Measurements from ENCODE around the gene ATXN7L1.

Gene ATXN7L1

DNA sequence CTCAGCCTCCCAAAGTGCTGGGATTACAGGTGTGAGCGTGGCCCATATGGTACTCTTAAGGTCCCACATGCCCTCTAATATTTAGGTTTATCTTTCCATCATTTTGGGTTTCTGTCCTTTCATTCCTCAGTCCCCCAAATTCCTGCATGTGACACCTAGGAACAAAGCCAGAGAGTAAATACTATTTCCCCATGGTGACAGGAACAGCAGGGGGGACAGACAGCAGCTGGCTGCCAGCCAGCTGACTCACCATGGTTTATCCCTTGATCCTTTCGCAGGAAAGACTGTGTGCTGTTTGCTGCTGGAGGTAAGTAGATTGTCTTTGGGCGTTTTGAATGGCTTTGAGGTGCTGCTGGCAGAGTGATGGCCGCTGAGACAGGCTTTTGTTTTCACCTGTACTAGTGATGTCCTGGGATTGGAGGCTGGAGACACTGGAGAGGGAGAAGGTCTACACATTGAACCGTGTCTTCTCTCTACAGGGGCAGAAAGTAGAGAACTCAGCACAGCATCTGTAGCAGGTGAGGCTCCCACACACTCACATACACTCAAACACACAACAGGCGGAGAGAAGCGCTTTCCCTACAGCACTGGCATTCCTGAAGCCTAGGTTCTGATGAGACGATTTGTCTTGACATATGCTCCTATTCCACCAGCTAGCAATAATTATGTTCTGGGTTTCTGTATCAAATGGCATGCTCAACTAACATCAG, 211.4 kb downstream of the ATXN7L1 start:
- peak; percentile 41 for DNase-seq

DNA sequence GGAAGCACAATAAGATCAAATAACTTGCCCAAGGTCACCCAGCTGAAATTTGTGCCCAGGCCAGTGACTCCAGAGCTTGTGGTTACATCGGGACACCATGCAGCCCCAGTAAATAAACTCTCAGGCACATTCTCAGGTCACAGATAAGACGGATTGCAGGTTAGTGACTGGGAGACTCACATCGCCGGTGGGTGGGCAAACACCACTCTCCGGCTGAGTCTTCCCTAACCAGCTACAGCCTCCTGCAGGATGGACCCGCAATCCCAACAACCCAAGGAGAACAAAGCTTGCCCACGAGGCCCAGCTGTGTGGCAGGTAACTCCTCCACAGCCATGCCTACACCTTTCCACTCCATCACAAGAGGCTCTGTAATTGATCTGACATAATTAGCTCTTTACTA, 213.4 kb downstream of the ATXN7L1 start:
- no peak for DNase-seq

DNA sequence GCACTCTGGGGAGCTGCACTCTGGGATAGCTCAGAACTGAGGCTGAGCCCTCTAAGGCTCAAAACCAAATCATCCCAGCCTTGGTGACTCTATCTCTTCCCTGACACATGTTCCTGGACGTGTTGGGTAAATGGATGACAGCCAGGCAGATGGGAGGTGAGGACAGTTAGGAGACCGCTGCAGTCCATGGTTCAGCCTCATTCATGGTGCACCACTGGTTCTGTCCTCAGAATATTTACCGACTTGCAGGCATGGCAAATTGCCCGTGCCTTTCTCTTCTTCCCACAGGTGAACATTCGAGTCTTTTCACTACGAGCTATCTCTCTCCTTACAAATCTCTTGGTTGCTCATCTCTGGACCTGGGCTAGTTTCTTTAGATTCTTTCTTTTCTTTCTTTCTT, 214.8 kb downstream of the ATXN7L1 start:
- DNase-seq, result no peak

DNA sequence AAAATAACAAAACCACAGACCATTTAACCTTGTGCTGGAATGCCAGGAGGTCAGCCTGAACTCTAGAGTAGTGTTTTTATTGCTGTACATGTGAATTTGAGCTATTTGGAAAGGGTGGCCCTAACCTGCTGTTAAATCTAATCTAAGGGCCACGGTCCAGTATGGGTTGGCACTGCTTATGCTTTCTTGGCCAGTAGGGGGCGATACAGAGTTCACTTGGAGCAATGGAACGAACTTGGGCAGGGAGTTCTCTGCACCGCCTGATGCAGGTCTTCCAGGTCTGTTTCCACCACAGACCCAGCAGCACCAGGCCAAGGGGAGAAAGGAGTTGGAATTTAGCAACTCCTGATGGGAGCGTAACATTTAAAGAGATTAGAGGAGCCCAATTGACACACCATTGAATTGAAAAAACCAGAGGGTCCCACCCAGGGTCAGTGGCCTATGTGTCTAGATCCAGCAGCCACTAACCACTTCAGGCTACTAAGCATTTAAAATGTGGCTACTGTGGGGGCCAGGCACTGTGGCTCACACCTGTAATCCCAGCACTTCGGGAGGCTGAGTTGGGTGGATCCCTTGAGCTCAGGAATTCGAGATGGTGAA, 219.4 kb downstream of the ATXN7L1 start:
- DNase-seq, result peak; percentile 74

DNA sequence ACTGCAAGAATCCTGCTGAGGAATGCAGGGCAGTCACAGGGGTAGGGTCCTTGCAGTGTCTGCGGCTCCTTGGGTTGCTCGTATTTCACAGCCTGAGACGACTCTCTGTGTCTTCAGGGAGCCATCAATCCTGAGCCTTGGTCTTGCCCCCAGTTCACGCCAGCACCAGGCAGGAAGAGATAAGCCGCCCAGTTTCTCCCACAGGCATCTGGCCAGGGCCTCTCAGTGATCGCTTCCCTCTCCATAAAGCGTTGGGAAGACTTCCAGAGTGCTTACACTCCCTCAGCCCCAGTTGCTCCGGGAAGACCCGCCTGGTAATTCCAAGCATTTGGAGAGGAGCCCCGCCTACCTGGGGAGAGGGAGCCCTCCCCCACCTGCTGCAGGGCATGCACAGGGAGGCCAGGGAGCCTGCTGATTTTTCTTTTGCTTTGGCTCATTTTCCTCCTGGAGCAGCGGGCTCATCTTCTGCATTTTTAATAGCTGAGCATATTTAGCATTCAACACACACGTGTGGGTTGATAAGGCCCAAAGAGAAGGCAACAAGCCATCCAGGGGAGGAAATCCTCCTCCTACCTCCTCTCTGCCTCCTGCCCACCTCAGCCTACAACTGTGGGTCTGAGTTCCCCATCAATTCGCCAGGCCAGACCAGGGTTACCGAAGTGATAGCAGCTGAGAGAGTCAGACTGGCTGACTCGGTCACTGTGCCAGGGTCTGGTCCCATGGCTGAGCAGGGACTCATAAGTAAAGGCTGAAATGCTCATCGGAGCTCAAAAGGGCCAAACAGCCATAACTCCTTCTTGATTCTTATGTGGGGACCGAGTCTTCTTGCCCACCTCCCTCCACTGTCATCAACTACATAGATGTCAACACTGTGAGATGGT, 220.7 kb downstream of the ATXN7L1 start:
- no peak for DNase-seq

DNA sequence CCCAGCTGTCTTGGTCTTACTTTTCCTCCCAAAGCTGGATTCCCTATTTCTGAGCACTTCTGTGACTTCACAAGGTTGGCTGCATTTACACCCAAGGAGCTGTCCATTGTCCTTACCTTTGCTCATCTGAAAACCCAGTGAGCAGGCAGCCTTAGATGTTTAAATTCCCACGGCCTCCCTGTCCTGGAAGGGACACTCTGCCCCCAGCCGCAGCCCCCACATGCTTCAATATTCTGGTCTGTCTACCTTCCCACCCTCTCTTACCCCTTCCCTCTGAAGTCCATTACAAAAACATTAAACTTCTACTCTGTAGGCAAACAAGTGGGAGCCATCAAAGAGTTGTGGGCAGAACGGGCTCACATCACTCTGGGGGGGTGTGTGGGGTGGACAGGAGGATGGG, 221.3 kb downstream of the ATXN7L1 start:
- peak; percentile 42 for DNase-seq

DNA sequence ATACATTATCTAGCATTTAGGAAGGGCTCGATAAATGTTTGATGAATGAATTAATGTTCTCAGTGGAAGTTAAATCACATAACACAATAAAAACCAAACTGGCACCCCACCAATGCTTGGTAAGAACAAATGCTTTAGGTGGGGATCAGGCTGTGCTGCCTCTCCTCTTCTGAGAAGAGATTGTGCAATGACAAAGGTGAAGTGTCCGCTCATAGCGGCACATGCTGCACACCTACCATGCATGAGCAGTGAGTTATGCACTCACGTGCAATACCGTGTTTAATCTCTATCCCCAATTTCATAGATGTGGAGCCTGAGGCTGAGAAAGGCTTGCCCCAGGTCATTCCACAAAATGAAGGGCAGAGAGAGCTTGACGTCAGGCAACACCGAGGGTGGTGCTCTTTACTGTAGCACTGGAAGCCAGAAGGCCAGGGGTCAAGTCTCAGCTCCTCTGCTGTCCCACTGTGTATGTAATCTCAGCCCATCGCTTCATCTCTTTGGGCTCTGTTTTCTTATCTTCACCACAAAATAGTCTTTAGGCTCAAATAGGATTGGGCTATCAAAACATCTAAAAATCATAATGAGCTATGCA, 222.2 kb downstream of the ATXN7L1 start:
- DNase-seq, result no peak

DNA sequence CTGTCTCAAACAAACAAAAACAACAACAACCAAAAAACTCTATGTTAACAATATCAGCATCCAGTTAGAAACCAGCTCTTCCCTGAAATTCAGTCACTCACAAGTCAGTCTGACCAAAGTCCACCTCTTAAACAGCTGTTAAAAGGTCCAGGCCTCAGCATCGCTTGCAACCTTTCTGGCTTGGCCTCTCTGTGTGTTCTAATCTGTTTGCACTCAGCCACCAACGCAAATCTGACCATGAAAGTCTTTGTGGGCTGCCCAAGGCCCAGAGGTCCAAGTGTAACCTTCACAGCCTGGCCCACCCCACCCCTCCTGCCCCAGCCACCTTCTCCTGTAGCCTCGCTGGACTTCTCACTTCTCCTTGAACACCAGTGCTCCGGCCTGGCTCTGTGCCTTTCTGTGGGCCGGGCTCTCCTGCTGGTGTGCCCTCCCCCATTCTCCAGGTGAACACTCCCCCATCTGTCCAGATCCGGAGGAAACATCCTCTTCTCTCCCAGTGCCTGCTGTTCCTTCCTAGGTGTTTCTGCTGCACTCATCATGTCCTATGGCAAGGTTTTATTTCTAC, 222.9 kb downstream of the ATXN7L1 start:
- no peak for DNase-seq

DNA sequence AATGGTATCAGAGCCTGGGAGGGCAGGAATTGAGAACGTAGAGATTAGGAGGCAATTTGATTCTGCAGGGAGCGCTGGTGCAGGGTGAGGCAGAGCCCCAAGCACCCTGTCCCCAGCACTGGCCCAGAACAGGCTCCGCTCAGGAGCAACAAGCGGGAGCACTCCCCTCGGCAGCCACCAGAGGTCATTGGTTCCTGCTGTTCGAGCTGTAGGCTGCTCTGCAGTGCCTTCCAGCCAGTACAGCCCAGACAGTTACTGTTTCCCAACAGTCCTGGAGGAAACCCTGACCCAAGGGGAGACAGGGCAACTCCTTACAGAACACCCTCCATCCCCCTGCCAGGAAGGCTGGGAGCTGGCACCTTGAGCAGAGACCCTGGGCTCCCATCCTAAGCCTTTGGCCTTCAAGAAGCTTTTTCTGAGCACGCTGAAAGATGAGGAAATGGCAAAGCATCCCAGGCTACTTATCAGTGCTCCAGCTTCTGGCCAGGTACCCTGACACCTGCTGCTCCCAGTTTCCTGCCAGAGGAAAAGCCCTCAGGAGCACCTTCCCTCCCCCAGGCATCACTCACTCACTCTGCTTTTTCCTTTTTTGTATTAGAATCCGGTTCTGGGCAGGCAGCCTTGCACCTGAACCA, 223.9 kb downstream of the ATXN7L1 start:
- peak; percentile 88 for DNase-seq

DNA sequence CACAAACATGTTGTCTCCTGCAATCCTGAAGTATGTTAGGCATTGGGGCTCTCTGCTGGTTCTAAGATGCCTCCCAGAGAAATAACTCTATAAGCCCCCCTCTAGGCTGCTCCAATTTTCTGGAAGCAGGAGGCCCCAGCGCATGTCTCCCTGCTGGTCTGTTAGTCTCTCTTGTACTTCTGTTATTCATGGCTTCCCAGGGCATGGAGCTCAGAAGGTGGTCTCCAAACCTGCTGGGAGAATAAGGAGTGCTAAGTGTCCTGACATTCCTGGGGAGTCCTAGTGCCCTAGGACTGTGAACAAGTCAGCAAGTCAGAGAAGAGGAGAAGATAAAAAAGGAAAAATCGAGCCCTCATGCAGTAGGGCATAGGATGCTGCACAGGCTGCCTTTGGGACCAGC, 224.6 kb downstream of the ATXN7L1 start:
- DNase-seq, result no peak

DNA sequence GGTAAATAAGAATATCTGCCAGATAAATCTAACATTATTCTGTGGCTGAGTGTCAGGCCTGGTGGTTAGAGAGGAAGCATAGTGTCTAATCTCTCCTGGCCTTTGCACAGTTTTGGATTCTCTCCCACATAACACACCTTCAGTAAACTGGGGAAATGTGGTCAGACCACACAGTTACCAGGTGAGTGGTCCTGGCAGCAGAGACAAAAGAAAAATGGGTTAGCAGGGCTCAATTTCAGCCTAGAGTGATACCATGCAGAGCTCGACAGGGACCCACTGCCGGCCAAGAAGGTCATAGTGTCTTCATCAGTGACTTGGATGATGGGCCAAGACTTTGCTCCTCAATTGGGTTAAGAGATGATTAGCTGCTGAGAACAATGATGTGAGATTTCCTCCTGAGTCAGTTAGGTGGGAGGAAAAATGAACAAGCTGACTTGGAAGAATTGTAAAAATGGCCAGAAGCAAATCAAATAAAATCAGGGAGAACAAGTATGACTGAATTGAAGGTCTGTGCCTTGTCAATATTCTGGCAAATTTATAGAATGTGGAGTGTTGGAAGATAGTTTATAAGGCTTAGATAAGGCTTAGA, 225.9 kb downstream of the ATXN7L1 start:
- DNase-seq, result no peak

DNA sequence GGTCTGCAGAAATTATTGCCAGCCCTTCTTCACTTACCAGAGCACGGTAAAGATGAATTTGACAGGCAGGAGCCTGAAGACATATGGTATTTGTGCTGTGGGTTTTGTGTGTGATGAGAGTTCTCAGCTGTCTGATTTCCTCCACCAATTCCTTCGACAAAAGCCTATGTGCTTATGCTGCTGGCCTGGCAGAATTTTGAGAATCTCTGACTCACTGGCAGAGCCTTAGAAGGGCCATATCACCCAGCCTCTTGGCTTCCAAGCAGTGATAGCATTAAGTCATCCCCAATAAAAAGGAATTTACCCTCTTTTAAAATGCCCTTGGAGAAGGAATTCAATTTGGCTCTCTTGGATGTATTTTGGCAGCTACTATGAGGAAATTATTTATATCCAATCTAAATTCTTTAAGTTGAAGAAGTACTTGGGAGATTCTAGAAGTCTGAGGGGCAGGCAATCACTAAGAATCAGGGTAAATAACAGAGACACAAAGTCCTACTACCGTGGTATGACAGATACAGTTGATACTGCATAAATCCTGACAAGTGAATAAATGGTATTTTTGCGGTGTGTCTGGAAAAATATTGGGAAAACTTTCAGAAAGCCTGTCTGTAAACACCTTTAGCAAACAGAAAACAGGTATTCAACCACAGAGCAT, 226.5 kb downstream of the ATXN7L1 start:
- DNase-seq, result peak; percentile 36

DNA sequence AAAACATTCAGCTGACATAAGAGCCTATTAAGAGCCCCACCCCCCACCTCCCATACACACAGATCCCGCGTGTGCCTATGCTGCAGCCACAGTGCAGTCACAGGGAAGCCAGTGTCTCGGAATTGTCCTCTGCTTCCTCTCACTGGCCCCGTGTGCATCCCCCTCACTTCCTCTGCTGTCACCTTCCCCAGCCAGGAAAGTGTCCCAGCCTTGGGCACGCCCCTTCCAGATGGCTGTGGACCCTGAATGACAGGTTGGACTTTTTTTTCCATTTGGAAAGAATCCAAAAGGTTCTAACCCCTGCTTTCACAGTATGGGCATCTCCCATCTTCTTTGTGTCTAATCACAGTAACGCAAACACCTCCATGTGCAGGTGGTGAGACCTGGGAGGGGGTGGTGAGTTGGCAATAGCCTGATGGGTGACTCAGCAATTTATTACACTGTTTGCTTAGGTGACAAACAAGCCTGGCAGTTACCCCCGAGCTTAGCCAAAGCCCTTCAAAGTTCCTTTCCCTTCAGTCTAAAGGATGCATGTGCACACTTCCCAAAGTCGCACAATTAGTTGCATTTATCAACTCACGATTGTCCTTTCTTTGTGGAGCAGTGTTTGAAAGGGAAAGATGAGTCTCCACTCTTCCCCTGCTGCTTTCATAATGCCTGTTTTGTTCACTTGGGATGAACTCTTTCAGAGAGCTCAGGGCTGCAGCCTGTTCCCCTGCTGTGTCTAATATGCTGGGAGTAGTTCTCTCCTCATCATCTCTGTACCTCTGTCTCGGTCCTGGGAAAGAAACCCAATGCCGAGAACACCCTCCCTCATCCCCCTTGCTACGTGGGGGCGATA, 227.6 kb downstream of the ATXN7L1 start:
- DNase-seq, result peak; percentile 87

DNA sequence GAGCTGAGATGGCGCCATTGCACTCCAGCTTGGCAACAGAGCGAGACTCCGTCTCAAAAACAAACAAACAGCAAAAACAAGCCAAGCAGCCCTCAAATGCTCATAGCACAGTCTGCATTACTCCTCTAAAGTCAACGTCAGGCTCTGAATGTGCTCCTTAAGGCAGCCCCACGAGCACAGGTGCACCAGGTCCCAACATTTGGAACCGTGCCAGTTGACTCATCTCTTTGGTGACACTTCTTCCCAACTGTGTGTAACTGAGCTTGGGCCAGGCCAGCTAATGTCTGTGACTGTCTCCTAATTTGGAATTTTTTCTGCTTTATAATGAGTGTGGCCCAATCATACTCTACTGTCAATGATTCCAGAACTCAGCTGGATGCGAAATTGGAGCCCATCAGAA, 228.8 kb downstream of the ATXN7L1 start:
- DNase-seq, result peak; percentile 99

DNA sequence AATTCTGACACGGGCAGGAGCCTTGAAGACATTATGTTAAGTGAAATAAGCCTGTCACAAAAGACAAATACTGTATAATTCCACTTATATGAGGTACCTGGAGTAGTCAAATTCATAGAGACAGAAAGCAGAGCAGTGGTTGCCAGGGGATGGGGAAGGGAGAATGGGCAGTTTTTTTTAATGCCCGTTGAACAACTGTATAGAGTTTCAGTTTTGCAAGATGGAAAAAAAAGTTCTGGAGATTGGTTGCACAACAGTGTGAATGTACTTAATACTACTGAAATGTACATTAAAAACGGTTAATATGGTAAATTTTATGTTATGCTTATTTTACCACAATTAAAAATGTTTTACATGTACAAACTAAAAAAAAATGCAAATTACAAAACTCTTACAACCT, 231.5 kb downstream of the ATXN7L1 start:
- DNase-seq, result peak; percentile 30

DNA sequence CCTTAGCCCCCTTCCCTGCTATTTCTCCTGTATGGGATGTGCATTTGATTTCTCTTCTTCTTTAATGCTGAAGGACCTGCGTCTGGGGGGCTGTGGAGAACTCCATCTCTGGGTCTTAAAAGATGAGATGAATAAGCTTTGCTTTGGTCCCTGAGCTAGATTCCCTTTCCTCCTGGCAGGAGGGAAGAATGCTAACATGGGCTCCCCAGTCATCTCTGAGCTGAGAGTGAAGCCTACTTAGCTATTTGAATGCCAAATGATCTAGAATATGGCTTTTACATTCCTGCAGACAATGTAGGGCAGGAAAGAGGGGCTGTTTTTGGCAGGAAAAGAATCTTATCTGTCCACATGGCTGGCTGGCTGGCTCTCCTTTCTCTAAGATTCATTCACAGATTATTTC, 232.5 kb downstream of the ATXN7L1 start:
- no peak for DNase-seq

DNA sequence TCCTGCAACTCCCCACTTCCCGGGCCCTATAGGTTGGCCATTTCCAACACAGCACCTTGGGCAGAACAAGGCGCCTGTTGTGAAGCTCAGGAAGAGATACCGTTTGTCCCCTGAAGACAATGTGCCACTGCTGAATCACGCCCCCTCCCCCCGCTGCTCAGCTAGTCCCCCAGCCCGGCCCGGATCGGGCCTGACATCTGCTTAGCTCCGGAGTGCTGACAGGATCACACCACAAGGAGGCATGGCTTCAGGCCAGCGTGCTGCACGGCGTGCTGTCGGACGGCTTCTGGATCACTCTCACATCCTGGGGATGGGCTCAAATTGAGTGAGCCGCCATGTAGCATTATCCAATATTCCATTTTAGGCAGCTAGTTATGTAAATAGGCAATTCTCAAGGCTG, 233.0 kb downstream of the ATXN7L1 start:
- DNase-seq, result no peak

DNA sequence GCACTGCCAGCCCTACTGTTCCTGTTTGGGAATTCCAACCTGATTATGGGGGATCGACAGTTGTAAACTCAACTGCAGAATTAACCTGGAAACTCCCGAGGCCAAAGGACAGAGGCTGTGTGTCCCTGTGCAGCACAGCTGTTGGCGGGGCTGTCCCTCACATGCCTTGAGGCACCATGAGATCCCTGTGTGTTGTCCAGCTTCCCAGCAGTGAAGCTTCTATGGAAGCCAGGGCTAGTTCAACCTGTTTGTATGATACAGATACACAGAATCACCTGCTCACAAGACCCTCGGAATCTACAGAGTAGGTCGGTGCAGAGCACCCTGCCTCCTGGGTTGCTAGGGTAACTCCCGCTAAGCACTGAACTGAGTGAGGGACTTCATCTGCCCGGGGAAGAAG, 234.1 kb downstream of the ATXN7L1 start:
- no peak for DNase-seq

DNA sequence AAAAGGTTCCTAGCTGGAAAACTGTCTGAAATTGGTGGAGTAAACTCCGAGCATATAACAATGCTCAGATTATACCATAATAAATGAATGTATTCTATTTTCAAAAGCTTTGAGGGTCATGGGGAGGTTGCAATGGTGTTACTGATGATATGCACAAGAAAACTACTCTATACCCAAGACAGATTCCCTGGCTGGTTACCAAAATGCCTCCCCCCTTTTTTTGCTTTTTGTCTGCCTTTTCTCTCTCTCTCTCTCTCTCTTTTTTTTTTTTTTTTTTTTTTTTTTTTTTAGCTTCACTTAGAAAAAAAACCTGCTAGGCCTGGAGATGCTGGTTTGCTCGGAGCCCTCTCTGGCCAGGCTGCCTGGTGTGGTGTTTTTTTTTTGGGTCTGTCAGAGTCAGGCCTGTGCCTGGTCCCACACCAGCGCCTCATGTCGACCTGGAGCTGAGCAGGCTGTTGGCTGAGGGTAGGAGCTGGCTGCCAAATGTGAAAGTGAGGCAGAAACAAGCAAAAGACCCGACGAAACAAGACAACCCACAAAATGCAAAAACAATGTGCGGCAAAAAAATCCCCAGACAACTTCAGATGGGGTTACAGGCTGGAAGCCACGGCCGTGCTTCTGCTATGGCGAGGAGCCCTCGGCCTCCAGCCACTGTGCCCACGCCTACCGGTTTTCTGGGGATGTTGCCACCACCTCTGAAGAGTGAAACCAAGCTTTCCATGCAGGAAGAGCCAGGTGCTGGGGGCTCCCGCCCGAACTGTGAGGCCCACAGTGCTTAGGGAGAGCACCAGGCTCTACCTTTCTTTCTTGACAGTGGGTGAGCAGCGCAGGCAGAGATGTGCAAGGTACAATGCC, 235.2 kb downstream of the ATXN7L1 start:
- no peak for DNase-seq
